ENCODE measurements around the gene TTLL9.

The TTLL9 gene

DNA sequence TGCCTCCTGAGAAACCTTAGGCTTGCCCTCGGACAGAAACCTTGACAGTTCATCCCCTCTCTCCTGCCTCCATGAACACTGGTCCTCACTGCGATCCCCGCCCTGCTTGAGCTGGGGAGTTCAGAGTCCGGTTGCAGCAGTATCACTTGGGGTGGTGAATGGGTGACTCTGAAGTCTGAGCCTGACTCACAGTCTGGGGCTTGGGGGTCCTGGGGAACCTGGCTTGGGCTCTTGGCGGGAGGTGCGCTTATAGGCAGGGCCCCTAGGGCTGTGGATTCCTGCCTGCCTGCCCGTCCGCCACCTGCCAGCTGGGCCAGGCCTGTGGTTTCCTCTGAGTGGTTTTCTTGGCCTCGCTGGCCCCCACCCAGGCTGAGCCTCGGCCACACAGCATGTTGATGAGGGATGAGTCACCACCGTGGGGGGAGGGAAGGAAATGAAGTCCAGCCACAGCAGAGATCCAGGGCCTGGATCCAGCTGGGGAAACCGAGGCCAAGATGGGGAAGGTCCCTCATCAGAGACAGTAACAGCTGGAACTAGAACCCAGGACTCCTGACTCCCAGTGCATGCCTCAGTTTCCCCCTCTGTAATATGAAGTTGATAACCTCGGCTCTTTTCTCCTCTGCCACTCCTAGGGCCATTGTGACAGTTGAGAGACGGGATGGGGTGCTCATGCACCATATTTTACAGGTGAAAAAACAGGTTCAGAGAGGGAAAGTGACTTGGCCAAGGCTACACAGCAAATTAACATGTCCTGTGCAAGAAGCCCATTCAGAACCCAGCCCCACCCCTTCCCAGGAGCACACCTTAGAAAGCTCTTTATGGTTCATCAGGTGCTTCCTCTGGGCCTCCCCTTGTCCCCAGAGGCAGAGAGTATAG, 34.2 kb upstream of the TTLL9 start:
- Histone ChIP-seq H3K4me3 (ENCODE audit: low read depth, low read length) (no peak overlapping the region), H3K27ac (no peak overlapping the region), H3K9me3 (ENCODE audit: severe bottlenecking) (no peaks in the 10 kb centered on the region), H3K27me3 (ENCODE audit: insufficient read depth, low read depth, severe bottlenecking) (no peaks in the 10 kb centered on the region), H3K36me3 (no peaks in the 10 kb centered on the region)
- DNase-seq, result peak; percentile 41
- TF ChIP-seq, protein P1, sequence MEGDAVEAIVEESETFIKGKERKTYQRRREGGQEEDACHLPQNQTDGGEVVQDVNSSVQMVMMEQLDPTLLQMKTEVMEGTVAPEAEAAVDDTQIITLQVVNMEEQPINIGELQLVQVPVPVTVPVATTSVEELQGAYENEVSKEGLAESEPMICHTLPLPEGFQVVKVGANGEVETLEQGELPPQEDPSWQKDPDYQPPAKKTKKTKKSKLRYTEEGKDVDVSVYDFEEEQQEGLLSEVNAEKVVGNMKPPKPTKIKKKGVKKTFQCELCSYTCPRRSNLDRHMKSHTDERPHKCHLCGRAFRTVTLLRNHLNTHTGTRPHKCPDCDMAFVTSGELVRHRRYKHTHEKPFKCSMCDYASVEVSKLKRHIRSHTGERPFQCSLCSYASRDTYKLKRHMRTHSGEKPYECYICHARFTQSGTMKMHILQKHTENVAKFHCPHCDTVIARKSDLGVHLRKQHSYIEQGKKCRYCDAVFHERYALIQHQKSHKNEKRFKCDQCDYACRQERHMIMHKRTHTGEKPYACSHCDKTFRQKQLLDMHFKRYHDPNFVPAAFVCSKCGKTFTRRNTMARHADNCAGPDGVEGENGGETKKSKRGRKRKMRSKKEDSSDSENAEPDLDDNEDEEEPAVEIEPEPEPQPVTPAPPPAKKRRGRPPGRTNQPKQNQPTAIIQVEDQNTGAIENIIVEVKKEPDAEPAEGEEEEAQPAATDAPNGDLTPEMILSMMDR (IDR thresholded peaks at IDR 0.05; ENCODE audit: low read depth, low read length), result no peak

DNA sequence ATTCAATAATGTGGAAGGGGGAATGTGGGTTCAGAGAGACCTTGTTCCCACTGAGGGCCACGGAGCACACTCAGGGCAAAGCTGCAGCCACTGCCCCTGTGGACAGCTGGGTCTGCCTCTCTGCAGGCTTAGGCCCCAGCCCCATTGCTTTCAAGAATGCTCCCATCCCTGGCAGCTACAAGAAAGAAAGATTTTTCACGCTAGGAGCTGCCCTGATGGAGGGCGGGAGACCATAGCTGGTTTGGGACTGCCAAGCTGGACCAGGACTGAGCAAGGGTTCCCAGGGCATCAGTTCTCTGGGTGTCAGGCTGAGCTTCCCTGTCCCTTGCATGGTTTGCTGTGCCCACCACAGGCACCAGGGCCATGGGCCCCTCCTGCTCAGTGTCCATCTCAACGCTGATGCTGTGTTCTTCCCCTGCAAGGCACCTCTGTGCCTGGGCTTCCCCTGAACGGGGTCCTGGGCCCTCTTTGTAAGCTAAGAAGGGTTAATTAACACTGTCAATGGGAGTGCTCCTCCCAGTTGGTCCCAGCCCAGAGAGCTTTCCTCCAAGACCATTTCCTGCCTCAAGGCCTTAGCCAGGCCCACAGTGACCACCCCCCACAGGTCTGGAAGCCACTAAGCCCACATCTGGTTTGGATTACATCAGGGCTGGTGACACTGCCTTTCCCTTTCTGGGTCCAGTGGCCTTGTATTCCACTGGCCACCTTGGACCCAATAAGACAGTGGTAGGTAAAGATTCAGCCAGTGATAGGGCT, 33.4 kb upstream of the TTLL9 start:
- Histone ChIP-seq H3K4me3 (ENCODE audit: low read depth, low read length) (no peak overlapping the region), H3K27ac (no peak overlapping the region)

DNA sequence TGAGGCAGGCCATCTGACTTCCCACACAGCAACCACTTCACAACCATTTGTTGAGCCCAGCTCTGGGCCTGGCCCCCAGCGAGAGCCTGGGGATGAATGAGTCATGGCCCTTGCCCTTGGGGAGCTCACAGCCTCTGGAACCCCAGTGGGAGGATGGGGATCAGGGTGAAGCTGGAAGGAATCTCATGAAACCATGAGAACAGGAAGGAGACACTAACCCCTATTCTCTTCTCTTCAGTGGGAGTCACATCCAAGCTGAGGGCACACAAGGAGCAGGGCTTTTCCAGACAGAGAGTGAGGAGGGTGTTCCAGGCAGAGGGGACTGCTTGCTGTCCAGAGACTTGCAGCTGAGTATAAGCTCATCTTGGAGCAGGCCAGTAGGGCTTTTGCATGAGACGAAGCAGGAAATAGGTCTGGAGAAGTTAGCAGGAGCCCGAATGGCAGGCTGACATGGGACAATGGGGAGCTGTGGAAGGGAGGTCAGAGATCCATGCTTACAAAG, 32.5 kb upstream of the TTLL9 start:
- TF ChIP-seq, protein P1 (IDR thresholded peaks at IDR 0.05; ENCODE audit: low read depth, low read length), result no peak

More for the DNA sequence above, 33.4 kb upstream of the TTLL9 start:
- DNase-seq, result no peak
- TF ChIP-seq, protein P1 (IDR thresholded peaks at IDR 0.05; ENCODE audit: low read depth, low read length), result no peak
- H3K27me3 ChIP-seq (ENCODE audit: insufficient read depth, low read depth, severe bottlenecking), result no peaks in the 10 kb centered on the region
- no peaks in the 10 kb centered on the region for H3K9me3 ChIP-seq (ENCODE audit: severe bottlenecking)
- no peaks in the 10 kb centered on the region for H3K36me3 ChIP-seq

DNA sequence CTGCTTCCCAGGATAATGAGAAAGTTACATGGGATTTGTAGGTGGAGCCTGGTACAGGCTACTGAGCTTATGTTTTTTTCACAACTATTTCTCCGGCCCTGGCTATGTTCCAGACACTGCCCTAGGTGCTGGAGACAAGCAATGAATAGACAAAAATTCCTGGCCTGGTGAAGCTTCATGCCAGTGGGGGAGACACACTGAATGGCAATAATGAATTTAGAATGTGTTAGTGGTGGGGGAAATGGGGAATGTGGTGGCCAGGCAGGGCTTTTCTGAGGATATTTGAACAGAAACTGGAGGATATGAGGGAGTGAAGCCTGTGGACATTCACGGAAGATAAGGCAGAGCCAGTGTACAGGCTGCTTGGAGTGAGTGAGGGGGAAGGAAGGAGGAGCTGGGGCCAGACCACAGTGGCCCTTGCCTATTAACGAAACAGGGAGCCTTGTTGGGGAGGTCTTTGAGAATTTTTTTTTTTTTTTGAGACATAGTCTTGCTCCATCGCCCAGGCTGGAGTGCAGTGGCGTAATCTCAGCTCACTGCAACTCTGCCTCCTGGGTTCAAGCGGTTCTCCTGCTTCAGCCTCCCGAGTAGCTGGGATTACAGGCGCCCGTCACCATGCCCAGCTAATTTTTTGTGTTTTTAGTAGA, 31.7 kb upstream of the TTLL9 start:
- TF ChIP-seq, protein P1 (IDR thresholded peaks at IDR 0.05; ENCODE audit: low read depth, low read length), result no peak
- Histone ChIP-seq H3K9me3 (ENCODE audit: severe bottlenecking) (no peaks in the 10 kb centered on the region), H3K4me3 (ENCODE audit: low read depth, low read length) (no peak overlapping the region), H3K36me3 (no peaks in the 10 kb centered on the region), H3K27ac (no peak overlapping the region), H3K27me3 (ENCODE audit: insufficient read depth, low read depth, severe bottlenecking) (no peaks in the 10 kb centered on the region)
- DNase-seq, result no peak

More for the DNA sequence above, 32.5 kb upstream of the TTLL9 start:
- no peak overlapping the region for H3K27ac ChIP-seq
- no peak overlapping the region for H3K4me3 ChIP-seq (ENCODE audit: low read depth, low read length)
- DNase-seq, result no peak
- no peaks in the 10 kb centered on the region for H3K9me3 ChIP-seq (ENCODE audit: severe bottlenecking)
- no peaks in the 10 kb centered on the region for H3K27me3 ChIP-seq (ENCODE audit: insufficient read depth, low read depth, severe bottlenecking)
- H3K36me3 ChIP-seq, result no peaks in the 10 kb centered on the region

DNA sequence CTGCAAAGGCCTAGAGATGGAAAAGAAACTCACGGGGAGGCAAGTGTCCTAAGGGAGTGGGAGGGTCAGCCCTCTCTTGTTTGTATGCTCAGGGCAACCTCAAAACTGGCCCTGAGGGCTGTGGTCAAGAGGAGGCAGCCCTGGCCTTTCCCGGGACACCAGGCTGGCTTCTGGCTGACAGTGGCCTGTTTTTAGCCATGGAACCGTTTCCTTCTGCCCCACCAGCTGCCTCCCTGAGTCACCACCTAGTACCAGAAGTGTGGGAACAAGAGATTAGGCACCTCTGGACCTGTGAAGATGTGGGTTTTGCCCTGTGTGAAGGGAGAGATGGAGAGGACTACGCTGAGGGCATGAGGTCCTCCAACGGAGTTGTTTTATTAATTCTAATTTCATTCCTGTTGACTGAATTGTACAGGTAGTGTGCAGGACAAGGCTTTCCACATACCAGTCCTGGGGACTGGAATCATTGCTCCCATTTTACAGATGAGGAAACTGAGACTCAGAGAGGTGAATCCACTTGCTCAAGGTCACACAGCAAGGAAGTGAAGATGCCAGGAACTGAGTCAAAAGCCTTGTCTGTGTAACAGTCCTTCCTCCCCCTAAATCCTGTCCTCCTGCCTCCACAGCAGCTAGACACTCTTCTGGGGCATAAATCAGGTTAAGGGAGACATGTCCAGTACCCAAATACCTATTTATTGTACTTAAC, 30.5 kb upstream of the TTLL9 start:
- no peaks in the 10 kb centered on the region for H3K9me3 ChIP-seq (ENCODE audit: severe bottlenecking)
- TF ChIP-seq, protein P1 (IDR thresholded peaks at IDR 0.05; ENCODE audit: low read depth, low read length), result no peak
- no peak for DNase-seq
- H3K27ac ChIP-seq, result no peak overlapping the region
- no peak overlapping the region for H3K4me3 ChIP-seq (ENCODE audit: low read depth, low read length)
- H3K27me3 ChIP-seq (ENCODE audit: insufficient read depth, low read depth, severe bottlenecking), result no peaks in the 10 kb centered on the region
- H3K36me3 ChIP-seq, result no peaks in the 10 kb centered on the region

Data from WERI-Rb-1 (cell line).